Breast epithelium (tissue), 3 donors: ENCODE measurements around the gene C19orf25.

Experiments used
- CTCF ChIP-seq, 3 donors: fragments of 450-650 bp; IDR thresholded peaks; one replicate each; pipeline ENCODE4 v1.5.1; 2016 to 2017; ENCODE audit warnings: antibody characterized with exemption in 3 of 3, mild to moderate bottlenecking in 3 of 3, moderate library complexity in 3 of 3
- POLR2A ChIP-seq: fragments of 450-650 bp; IDR thresholded peaks from one replicate; pipeline ENCODE4 v1.6.1; 2016; ENCODE audit warnings: antibody characterized with exemption, mild to moderate bottlenecking, moderate library complexity
- POLR2AphosphoS5 ChIP-seq, 3 donors: sonication (generic); formaldehyde crosslinking; IDR thresholded peaks; one replicate each; pipeline ENCODE4 v1.6.1; 2017; ENCODE audit warnings: antibody characterized with exemption in 3 of 3

- TF ChIP-seq CTCF (IDR thresholded peaks at IDR 0.05) = no peak
- TF ChIP-seq POLR2A = no peak
- no peak for TF ChIP-seq POLR2AphosphoS5 (IDR thresholded peaks at IDR 0.05)
These were observed 42.6 kb upstream of the C19orf25 start for GRCh38 chr19:1521636-1522035.
